NCI-H2196 treated with DMSO at 0.1 percent for 48 hours (cell line): ENCODE data around the gene CHTF18.
A peak's percentile ranks its signal among the peaks of the same experiment; 100 is the strongest.
"Not testable (repeated sequence)": the region's sequence is repeated elsewhere in the genome, so short reads cannot be mapped to it uniquely, and the experiment has no call there.

Experiments used
- DNase-seq: peaks from one replicate; lab custom pipeline; 2025; ENCODE audit not compliant: unreplicated experiment; lab: John Stamatoyannopoulos, UW

CHTF18 gene

DNA sequence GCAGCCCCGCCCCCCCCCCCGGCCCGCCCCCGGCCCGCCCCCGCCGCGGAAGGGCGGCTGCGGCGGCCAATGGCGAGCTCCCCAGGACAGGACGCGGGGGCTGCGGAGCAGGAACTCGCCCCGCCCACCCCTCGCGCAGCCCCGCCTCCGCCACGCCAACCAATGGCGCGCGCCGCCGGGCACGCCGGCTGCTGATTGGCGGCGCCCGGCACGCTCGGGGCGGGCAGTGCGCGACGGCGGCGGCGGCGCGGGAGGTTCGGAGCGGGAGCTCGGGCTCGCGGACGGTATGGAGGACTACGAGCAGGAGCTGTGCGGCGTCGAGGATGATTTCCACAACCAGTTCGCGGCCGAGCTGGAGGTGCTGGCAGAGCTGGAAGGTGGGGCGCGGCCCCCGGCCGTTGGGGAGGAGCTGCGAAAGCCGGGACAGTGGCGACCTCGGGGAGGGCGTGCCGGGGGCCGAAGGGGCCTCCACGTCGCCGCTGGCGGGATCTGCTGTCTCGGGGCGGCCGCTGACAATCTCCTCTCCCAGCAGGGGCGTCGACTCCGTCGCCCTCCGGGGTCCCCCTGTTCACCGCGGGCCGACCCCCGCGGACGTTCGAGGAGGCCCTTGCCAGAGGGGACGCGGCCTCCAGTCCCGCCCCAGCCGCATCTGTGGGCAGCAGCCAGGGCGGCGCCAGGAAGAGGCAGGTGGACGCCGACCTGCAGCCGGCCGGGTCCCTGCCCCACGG lies at the start of gene CHTF18:
Gene CHTF18 (plus strand): TSS at position 222 of the 728 bp plus-strand sequence. CDS start 65 bp downstream, at position 287.
- peak; percentile 81 for DNase-seq

DNA sequence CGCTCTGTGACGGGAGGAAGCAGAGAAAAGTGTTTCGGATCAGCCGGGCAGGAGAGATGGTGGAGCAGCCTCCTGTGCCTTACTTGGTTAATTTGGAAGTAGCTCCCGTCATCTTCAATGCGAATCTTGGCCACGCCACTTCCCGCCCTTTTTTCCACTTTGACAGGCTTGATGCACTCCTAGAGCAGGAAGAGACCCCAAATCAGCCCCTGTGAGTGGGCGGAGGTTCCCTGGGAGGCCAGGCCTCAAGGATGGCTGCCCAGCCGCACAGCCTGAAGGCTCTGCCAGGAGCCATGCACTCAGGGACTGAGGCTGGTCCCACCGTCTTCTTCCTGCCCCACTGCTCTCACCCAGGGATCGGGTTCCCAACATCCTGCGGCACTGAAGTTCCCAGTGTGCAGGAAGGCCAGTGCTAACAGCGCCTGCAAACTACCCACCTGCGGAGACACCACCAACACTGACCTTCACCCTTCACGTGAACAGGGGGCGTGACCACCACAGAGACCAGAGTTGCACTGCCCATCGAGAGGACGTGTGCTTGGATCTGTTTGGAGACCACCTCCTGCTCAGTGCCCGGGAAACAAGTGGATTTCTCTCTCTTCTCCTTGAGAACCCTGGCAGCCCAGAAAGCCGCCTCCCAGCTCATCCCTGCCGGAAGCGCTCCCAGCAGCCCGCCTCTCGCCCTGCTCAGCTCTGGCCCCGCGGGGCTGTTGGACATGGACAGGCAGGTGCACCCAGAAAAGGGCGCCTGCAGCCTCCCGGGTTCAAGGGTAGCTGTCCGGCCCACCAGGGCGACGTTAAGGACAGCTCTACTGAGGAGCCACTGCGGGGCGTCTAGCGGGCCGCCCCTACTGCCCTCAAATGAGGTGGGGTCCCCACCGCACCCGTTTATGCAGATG lies 48.6 kb upstream of the CHTF18 start:
- peak; percentile 8 for DNase-seq

DNA sequence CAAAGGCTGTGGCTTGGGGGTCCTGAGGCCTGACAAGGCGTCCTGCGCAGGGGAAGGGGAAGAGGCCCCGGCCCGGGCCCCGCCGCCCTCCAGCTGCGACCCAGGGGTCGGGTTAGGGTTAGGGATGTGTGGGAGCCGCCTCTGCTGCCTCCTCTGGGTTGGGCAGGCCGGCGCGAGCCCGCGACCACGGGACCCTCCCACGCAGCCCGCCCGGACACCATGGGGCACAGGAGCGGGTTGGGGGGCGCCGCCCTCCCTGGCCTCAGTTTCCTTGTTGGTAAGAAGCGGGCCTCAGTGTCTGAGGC lies 48.0 kb upstream of the CHTF18 start:
- no peak for DNase-seq

DNA sequence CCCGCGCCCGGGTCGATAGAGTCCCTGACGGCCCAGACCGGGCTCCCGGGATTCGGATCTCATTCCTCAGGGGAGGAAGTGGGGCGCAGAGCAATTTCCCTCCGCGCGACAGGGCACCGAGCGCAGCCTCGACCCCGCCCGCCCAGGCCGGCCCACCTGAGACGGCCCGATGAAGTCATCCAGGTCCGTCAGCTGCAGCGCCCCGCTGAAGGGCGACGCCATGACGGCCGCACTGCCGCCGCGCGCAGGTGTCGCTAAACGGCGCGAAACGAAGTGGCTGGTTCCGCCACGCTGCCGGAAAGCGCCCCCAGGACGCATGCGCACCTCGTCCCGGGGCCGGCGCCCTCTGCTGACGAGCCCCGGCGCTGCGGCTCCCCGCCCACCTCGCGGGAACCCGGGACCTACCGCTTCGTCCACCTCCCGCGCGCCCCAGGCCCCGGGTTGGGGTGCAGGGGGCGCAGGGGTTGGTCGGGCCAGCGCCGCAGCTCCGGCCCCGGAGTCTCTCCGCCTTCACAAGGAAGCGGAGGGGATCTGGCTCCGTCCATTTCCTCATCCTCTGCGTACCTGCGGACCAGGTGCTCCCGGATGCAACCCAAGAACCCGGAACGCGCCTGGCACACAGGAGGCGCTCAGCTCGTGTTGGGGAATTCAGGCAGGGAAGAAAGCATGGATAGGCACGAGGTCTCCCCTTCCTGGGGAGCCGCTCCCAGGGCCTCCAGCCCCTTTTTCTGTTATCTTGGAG lies 47.5 kb upstream of the CHTF18 start, which contains the start of gene CIAO3:
Gene CIAO3 (minus strand): TSS at position 234 of the 742 bp plus-strand sequence. CDS start 12 bp downstream, at position 222.
- DNase-seq = peak; percentile 81

DNA sequence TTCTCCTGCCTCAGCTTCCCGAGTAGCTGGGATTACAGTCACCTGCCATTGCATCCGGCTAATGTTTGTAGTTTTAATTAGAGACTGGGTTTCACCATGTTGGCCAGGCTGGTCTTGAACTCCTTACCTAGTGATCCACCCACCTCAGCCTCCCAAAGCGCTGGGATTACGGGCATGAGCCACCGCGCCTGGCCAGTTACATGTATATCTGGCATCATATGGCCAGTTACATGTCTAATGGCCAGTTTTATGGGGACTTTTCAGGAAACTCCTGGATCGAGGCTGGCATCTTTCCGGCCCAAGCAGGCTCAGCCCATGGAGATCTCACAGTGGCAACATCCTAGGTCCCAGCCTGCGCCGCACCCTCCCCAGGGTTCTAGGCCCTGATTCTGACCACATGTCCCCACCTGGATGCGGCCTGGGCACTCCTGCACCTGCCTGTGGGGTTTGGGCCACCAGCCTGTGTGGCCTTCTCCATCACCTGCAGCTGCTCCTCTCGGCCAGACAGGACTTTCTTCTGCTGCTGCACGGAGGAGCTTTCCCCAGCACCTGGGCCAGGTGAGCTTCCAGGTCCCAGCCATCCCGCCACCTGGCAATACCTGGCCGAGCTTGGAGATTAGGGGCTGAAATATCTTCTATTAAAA lies 46.3 kb upstream of the CHTF18 start:
- DNase-seq = no peak

DNA sequence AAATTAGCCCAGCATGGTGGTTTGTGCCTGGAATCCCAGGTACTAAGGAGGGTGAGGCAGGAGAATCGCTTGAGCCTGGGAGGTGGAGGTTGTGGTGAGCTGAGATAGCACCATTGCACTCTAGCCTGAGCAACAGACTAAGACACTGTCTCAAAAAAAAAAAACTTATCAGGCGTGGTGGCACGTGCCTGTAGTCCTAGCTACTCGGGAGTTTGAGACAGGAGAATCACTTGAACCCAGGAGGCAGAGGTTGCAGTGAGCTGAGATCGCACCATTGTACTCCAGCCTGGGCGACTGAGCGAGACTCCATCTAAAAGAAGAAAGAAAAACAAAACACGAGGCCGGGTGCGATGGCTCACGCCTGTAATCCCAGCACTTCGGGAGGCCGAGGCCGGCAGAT lies 45.5 kb upstream of the CHTF18 start:
- not testable (repeated sequence) for DNase-seq

DNA sequence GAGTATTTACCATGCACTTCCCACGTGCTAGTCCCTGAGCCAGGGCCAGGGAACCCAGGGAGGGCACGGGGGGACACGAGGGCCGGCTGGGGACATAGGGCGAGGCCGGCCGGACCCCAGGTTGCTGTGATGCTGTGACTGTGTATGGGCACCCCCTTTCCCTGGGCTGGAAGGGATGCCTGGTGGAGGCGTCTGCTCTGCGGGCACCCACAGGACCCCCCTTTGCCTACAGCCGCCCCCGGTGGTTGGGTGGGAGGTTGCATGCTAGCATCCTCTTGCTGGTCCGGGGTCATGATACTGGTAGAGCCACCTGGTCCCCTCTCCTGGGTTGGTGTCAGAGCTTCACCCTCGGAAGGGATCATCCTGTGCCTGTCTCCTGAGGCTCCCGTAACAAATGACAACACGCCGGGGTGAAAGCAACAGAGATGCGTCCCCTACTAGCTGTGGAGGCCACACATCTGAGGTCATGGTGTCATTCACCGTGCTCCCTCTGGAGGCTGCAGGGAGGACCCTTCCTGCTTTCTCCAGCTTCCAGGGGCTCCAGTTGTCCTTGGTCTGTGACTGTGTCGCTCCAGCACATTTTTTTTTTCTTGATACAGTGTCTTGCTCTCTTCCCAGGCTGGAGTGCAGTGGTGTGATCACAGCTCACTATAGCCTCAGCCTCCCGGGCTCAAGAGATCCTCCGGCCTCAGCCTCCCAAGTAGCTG lies 44.5 kb upstream of the CHTF18 start:
- no peak for DNase-seq

DNA sequence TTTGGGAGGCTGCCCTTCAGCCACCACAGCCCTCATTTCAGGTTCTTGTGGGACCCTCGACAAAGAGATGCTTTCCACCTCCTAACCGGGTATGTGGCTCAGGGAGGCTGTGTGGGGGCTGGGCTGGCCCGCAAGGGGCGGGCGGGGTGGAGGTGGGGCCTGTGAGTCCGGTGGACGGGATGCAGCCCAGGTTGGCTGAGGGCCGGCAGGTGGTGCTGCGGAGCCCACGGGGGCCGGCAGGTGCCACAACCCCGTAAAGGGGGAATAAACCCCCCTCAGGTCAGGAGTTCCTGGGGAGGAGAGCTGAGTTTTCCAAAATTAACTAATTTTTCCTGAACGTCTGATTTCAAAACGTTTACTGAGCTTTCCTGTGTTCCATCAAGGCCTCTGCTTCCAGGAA lies 42.7 kb upstream of the CHTF18 start:
- no peak for DNase-seq

DNA sequence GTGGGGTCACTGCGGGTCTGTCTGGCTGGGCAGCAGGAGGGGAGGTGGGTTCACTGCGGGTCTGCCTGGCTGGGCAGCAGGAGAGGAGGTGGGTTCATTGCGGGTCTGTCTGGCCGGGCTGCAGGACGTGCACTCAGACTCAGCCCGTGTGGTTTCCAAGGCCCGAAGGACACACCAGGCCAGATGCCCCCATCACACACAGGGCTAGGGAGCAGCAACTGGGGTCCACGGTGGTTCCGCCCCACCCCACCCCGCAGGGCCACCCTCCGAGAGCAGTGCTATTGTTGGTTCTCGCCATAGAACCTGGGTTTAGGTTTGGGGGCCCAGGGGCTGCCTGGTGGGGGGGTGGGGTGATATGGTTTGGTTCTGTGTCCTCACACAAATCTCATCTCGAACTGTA lies 41.8 kb upstream of the CHTF18 start:
- no peak for DNase-seq

DNA sequence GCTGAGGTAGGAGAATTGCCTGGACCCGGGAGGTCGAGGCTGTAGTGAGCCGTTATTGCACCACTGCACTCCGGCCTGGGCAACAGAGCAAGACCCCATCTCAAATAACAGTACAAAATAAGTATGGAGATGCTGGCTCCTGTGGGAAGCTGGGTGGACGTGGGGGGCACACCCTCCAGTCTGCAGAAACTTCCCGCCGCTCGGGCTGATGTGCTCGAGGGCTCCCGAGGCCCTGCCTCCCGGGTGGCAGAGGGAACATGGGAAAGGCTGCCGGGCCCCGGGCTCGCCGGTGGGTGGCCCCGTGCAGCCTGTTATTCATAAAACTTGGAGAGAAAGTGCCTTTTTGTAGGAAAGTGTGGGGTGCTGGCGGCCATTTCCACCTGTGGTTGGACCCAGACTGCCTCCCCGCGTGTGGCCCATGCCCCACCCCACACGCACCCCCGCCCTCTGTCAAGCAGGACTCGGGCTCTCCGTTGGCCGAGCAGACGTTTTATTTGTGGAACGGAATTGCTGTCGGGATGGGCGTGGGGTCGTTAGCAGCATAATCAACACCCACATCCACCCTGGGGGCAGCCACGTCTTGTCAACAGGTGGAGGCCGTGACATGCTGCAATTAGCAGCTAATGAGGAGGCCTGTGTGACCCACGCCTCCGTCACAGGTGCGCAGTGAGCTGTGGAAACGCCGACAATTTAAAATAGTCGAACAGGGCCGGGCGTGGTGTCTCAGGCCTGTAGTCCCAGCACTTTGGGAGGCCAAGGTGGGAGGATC lies 40.3 kb upstream of the CHTF18 start:
- no peak for DNase-seq

DNA sequence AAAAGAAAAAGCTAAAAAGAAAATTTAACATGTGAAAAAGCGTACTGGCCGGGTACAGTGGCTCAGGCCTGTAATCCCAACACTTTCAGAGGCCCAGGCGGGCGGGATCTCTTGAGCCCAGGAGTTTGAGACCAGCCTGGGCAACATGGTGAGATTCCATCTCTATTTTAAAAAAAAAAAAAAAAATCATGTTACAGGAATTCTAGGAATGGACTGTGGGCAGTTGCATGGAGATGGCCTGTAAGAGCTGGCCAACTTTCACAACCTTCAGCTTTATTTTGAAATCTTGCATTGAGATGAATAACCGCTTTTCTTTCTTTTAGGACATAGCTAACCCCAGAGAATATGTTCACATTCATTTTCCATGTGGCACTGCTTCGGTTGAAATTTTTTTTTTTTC lies 39.4 kb upstream of the CHTF18 start:
- no peak for DNase-seq

DNA sequence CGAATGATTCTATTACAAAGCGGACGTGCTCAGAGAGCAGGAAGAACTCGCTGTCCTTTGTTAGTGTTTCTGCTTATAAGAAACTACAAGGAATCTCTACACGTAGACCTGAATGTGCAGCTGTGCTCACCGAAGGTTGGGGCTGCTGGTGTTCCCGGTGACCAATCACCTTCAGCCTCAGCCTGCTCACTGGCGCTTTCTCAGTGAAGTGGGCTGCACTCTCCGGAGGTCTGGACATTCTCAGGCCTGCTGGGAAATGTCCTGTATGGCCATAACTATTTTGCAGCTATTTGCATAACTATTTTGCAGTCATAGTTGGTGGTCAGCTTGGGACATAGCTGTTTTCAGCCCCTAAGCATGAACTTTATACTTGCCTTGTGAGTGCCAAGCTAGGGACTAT lies 37.9 kb upstream of the CHTF18 start:
- no peak for DNase-seq

DNA sequence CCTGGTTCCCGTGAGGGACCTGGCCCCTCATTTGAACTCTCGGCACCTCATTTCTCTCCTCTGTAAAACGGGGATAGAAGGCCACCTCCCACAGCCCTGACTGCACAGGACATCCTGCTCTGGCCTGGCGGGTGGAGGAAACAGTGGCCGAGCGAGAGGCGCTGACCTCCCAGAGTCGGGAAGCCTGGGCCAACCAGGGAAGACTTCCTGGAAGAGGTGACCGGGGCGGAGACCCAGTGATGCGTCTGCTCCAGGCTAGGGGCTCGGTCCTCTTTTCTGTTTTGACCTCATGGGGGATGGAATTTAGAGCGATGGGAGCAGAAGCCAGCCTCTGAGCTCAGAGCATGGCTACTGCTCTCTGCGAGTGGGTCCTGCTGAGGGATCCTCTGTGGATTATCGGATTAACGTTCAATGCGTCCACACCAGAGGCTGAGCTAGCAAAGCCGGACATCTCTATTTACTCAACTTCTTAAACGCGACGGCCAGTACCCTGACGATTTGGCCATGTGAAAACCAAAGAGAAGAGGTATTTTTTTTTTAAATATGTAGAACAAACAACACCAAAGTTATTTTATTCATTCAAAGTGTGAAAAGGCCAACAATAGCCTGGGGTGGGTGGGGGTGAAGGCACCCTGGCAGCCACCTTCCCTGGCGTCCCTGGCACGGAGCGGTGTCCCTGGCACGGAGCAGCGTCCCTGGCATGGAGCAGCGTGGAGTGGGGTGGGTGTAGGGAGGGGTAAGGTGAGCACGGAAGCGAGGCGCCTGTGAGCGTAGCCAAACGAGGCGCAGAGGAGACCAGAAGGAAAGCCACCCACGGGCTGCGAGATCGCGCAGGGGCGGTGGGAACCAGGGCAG lies 37.0 kb upstream of the CHTF18 start:
- DNase-seq = no peak

DNA sequence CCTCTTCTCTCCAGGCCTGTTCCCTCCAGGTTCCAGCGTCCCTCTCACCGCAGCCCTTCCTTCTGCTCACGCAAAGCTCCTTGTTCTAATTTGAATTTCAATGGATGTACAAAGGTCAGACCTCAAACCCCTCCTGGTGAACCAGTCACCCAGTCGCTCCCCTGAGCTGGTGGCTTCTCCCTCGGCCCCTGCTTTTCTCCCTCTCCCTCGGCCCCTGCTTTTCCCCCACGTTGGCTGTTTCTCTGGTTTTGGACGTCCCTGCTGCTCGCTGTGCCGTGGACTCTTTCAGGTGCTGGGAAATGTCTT lies 36.5 kb upstream of the CHTF18 start:
- DNase-seq = no peak

DNA sequence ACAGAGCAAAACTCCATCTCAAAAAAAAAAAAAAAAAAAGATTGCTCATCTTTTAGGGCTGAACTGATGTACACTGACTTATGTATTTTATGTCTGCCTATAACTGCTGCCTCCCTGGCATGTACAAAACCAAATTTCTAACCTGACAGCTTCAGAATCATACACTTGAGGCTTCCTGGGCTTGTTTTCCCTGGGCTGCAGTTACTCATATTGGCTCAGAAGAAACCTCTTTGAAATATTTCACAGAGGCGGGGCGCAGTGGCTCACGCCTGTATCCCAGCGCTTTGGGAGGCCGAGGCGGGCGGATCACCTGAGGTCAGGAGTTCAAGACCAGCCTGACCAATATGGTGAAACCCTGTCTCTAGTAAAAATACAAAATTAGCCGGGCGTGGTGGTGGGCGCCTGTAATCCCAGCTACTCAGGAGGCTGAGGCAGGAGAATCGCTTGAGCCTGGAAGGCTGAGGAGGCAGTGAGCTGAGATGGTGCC lies 34.3 kb upstream of the CHTF18 start:
- DNase-seq = not testable (repeated sequence)

DNA sequence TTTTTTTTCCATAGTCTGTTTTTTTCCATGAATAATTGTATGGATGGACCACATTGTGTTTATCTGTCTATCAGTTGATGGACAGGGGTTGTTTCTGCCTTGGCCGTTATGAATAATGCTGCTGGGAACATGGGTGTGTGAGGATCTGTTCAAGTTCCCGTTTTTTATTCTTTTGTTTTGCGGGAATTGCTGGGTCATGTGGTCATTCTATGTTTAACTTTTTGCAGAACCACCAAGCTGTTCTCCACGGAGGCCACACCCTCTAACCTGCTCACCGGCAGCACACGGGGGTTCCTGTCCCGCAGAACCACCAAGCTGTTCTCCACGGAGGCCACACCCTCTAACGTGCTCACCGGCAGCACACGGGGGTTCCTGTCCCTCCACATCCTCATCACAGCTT lies 33.8 kb upstream of the CHTF18 start:
- no peak for DNase-seq

DNA sequence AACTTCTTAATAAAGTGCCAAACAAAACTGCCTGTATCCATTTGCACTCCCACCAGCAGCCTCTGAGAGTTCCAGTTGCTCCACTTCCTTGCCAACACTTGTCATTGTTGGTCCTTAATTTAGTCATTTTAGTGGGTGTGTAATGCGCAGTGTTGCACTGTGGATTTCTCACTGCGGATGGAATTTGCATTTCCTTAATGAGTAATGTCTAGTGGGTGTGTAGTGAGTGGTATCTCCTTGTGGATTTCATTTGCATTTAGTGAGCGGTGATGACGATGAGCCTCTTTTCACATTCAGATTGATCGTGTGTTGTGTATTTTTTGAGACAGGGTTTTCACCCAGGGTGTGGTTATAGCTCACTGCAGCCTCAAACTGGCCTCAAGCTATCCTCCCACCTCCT lies 32.0 kb upstream of the CHTF18 start:
- DNase-seq = no peak

DNA sequence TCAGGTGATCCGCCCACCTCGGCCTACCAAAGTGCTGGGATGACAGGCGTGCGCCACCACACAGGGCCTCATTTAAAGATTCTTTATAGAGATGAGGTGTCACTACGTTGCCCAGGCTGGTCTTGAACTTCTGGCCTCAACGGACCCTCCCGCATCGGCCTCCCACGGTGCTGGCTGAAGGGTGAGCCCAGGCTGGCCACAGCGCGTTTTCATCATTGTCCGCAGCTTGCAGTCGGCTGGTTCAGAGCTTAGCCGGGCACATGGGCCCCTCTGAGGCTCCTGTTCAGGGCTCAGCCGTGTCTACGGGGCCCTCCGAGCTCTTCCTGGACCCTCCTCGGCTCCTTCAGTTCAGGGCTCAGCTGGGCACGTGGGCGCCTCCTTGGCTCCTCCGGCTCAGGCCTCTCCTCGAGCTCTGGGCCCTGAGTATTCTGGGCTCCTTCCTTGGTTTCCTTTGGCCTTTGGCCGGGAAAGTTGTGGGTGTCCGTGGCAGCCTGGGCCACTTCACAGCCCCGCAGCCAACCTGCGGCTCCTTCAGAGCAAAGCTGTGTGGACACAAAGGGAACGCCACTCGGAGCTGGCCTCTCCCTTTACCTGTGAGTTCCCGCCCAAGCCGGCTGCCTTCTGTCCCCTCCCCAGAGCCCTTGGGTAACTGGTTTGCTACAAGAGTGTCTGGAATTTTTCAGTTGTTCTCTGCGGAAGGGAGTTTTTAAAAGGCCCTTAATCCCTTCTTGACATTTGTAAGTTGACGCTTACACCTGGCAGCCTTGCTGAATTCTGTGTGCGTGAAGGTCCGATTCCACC lies 29.1 kb upstream of the CHTF18 start:
- DNase-seq = no peak
